GM13976 (cell line): Measurements from ENCODE around the gene PPP1R13B.

ENCODE experiments used
- DNase-seq: peaks from one replicate; pipeline ENCODE4 v3.0.0; 2012; ENCODE audit warnings: low spot score
- CTCF ChIP-seq: IDR thresholded peaks from 2 replicates; pipeline ENCODE4 v1.5.1; 2012; ENCODE audit warnings: borderline replicate concordance, mild to moderate bottlenecking; ENCODE audit not compliant: insufficient read depth; ENCODE audit errors: extremely low read depth, missing control alignments, control extremely low read depth
- in situ Hi-C: fragments of 300-500 bp; cut with MboI; formaldehyde crosslinking; loops from one replicate; pipeline ENCODE4 v1.12.0; 2022; ENCODE audit warnings: low sequenced_read_pairs, mixed read lengths, inconsistent platforms; ENCODE audit not compliant: unreplicated experiment

The PPP1R13B gene

GRCh38 chr14:103773521-103773920, 73.9 kb downstream of the PPP1R13B start:
- DNase-seq, result no peak
- no peak for TF ChIP-seq CTCF
- in situ Hi-C loops, result no loop called here

- in situ Hi-C loops, result no loop called here
- TF ChIP-seq CTCF, result no peak
- DNase-seq, result no peak
Observed at GRCh38 chr14:103772078-103772712, 75.2 kb downstream of the PPP1R13B start.

DNA sequence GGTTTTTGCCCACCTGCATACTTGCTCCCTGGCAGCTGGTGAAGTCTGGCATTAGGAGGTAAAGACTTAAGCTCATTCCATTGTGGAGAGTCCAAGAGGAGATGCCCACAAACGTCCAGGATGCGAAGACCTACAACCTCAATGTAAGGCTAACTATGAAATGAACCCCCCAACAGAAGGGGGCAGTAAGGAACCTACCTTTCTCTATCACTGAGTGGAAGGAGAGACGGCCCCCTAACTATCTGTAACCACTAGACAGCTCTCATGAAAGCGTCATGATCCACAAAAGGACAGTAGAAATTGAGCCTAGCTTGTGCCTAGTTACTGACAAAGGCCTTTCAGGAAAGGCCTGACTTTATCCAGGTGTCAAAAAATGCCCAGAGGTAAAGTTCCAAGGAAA, 76.5 kb downstream of the PPP1R13B start:
- in situ Hi-C loops, result no loop called here
- TF ChIP-seq CTCF, result no peak
- DNase-seq, result no peak

DNA sequence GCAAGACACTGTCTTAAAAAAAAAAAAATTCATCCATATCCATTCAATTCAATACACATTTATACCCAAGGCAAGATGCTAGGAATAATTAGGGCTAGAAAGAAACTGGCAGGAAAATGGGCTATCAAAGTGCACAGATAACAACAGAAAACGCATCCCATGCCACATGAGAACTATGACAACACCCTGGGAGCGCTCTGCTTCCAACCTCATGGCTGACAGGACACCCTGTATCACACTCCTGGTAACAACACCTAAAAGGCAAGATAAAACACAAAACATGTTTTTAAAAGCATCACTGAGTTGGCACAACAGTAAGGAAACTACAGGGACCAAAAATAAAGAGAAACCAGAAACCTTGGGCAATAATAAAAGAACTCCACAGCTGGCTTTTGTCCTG, 76.9 kb downstream of the PPP1R13B start:
- DNase-seq, result no peak
- in situ Hi-C loops, result no loop called here
- TF ChIP-seq CTCF, result no peak

GRCh38 chr14:103767336-103767894, 80.0 kb downstream of the PPP1R13B start:
- no peak for TF ChIP-seq CTCF
- in situ Hi-C loops, result no loop called here
- no peak for DNase-seq

- in situ Hi-C loops, result no loop called here
- TF ChIP-seq CTCF, result no peak
- no peak for DNase-seq
Observed at GRCh38 chr14:103765526-103765925, 81.8 kb downstream of the PPP1R13B start.
